ENCODE results near the gene CCT4.

GRCh38 chr2:61845320-61845719 is 43.1 kb downstream of the CCT4 start:
- TF ChIP-seq, protein P1, sequence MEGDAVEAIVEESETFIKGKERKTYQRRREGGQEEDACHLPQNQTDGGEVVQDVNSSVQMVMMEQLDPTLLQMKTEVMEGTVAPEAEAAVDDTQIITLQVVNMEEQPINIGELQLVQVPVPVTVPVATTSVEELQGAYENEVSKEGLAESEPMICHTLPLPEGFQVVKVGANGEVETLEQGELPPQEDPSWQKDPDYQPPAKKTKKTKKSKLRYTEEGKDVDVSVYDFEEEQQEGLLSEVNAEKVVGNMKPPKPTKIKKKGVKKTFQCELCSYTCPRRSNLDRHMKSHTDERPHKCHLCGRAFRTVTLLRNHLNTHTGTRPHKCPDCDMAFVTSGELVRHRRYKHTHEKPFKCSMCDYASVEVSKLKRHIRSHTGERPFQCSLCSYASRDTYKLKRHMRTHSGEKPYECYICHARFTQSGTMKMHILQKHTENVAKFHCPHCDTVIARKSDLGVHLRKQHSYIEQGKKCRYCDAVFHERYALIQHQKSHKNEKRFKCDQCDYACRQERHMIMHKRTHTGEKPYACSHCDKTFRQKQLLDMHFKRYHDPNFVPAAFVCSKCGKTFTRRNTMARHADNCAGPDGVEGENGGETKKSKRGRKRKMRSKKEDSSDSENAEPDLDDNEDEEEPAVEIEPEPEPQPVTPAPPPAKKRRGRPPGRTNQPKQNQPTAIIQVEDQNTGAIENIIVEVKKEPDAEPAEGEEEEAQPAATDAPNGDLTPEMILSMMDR (conservative IDR thresholded peaks at IDR 0.05; ENCODE audit: low read depth, low read length) = no peak
- TF ChIP-seq EZH2 (IDR thresholded peaks at IDR 0.05; ENCODE audit: borderline replicate concordance, low read depth, low read length, poor library complexity, severe bottlenecking) = no peak
